SU-DHL-6 (cell line): ENCODE measurements around the gene EXOC6.

ENCODE experiments used
- H2AFZ ChIP-seq: fragments of 200-600 bp; sonication (generic); 2 replicates; pipeline ENCODE4 v1.6.1; 2014; ENCODE audit warnings: low read depth, mild to moderate bottlenecking, moderate library complexity, mixed read lengths, antibody characterized with exemption, low read length; ENCODE audit not compliant: severe bottlenecking
- H3F3A ChIP-seq: fragments of 200-600 bp; shearing (Covaris generic); 2 replicates; pipeline ENCODE4 v1.6.0; 2016; ENCODE audit warnings: antibody characterized with exemption, mild to moderate bottlenecking; ENCODE audit not compliant: insufficient read depth
- H3K27ac ChIP-seq: fragments of 200-600 bp; sonication (generic); 2 replicates; pipeline ENCODE4 v1.5.1; 2016; ENCODE audit warnings: low read depth, mild to moderate bottlenecking, low read length, moderate library complexity, mixed read lengths
- H3K27me3 ChIP-seq: fragments of 200-600 bp; sonication (generic), shearing (Covaris generic); 2 replicates; pipeline ENCODE4 v1.6.0; 2014; ENCODE audit warnings: mild to moderate bottlenecking, low read length
- H3K36me3 ChIP-seq: fragments of 200-600 bp; sonication (generic); 2 replicates; pipeline ENCODE4 v1.6.1; 2014; ENCODE audit warnings: mild to moderate bottlenecking, low read length, mixed read lengths
- H3K4me2 ChIP-seq: fragments of 300-600, 200-600 bp; shearing (Covaris generic), sonication (generic); 2 replicates; pipeline ENCODE4 v1.6.0; 2014; ENCODE audit warnings: low read length, low read depth, mild to moderate bottlenecking; ENCODE audit not compliant: poor library complexity, severe bottlenecking
- H3K4me3 ChIP-seq: fragments of 200-600 bp; sonication (generic); 2 replicates; pipeline ENCODE4 v1.5.1; 2014; ENCODE audit warnings: antibody characterized with exemption, low read length, mild to moderate bottlenecking, mixed read lengths; ENCODE audit not compliant: insufficient read depth, poor library complexity, severe bottlenecking
- H3K79me2 ChIP-seq: fragments of 200-600 bp; sonication (generic); 2 replicates; pipeline ENCODE4 v1.6.1; 2014; ENCODE audit warnings: mild to moderate bottlenecking, low read length, moderate library complexity; ENCODE audit not compliant: insufficient read depth
- H3K9ac ChIP-seq: fragments of 200-600 bp; sonication (generic); 2 replicates; pipeline ENCODE4 v1.7.0; 2014; ENCODE audit warnings: mild to moderate bottlenecking, low read length
- H3K9me2 ChIP-seq: fragments of 200-600 bp; sonication (generic); replicated peaks from 2 replicates; pipeline ENCODE4 v1.6.1; 2014; ENCODE audit warnings: low read length; ENCODE audit not compliant: insufficient read depth
- H3K9me3 ChIP-seq: fragments of 200-600 bp; sonication (generic); 2 replicates; pipeline ENCODE4 v1.6.1; 2014; ENCODE audit warnings: low read length, mixed read lengths; ENCODE audit not compliant: insufficient read depth
- H4K20me1 ChIP-seq: fragments of 200-600 bp; sonication (generic); 2 replicates; pipeline ENCODE4 v1.6.1; 2014; ENCODE audit warnings: low read depth, mild to moderate bottlenecking, antibody characterized with exemption, low read length, moderate library complexity, mixed read lengths
- EZH2phosphoT487 ChIP-seq: fragments of 200-600 bp; sonication (generic), shearing (Covaris generic); conservative IDR thresholded peaks from 2 replicates; pipeline ENCODE4 v1.6.1; 2018; ENCODE audit warnings: mild to moderate bottlenecking, antibody characterized with exemption, low read length, moderate library complexity, mixed read lengths
- TF ChIP-seq, protein P1 (sequence below): fragments of 200-600 bp; sonication (generic); IDR thresholded peaks from one replicate; pipeline ENCODE4 v1.5.1; 2017; ENCODE audit warnings: antibody characterized with exemption, mild to moderate bottlenecking, low read length, moderate library complexity; ENCODE audit not compliant: insufficient read depth, poor library complexity, severe bottlenecking

Gene EXOC6

DNA sequence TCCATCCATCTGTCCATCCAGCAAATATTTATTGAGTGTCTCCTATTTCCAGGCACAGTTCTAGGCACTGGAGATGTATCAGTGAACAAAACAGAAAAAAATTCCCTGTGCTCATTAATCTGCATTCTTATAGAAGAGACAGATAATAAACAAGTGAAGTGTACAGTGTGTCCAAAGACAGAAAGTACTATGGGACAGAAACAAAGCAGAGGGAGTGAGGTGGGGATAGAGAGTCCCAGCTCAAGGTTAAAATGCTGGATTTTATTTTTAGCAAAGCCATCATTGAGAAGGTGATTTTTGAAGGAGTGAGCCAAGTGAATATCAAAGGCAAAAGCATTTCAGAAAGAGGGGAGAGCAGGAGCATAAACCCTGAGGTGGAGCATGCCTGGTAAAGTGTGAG, 21.8 kb upstream of the EXOC6 start:
- Histone ChIP-seq H3K36me3 (no peaks in the 10 kb centered on the region), H3K27ac (no peak overlapping the region), H2AFZ (no peak overlapping the region), H3K4me2 (no peak overlapping the region), H3K9ac (no peak overlapping the region), H3K27me3 (no peaks in the 10 kb centered on the region), H3K9me2 (no peaks in the 10 kb centered on the region), H4K20me1 (no peaks in the 10 kb centered on the region), H3K4me3 (no peak overlapping the region), H3K9me3 (no peaks in the 10 kb centered on the region), H3F3A (no peaks in the 10 kb centered on the region), H3K79me2 (no peaks in the 10 kb centered on the region)
- TF ChIP-seq, protein P1, sequence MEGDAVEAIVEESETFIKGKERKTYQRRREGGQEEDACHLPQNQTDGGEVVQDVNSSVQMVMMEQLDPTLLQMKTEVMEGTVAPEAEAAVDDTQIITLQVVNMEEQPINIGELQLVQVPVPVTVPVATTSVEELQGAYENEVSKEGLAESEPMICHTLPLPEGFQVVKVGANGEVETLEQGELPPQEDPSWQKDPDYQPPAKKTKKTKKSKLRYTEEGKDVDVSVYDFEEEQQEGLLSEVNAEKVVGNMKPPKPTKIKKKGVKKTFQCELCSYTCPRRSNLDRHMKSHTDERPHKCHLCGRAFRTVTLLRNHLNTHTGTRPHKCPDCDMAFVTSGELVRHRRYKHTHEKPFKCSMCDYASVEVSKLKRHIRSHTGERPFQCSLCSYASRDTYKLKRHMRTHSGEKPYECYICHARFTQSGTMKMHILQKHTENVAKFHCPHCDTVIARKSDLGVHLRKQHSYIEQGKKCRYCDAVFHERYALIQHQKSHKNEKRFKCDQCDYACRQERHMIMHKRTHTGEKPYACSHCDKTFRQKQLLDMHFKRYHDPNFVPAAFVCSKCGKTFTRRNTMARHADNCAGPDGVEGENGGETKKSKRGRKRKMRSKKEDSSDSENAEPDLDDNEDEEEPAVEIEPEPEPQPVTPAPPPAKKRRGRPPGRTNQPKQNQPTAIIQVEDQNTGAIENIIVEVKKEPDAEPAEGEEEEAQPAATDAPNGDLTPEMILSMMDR: no peak
- no peak for TF ChIP-seq EZH2phosphoT487

DNA sequence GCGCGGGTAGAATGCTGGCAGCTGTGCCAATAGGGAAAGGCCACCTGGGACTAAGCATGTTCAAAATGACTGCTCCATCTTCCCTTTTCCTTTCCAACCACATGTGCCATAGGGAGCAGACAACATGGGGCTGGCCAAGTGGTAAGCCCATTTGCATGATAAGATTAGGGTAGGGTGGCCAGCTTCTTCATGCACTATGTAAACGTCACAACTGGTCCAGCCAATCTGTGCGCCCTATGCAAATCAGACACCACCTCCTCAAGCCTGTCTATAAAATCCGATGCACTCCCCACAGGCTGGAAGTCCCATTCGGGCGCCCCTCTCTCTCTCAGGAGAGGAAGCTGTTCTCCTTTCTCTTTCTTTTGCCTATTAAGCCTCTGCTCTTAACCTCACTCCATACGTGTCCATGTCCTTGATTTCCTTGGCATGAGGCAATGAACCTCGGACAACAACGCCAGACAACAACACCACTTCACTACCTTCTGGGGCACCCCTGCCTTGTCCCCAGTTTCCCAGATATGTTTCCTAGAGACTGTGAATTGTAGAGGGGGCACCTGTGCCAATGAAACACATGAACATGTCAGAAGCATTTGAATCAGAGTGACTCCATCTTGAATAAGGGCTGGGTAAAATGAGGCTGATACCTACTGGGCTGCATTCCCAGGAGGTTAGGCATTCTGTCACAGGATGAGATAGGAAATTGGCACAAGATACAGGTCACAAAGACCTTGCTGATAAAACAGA, 19.1 kb upstream of the EXOC6 start:
- no peaks in the 10 kb centered on the region for H3K27me3 ChIP-seq
- no peak overlapping the region for H3K27ac ChIP-seq
- H3K9ac ChIP-seq: no peak overlapping the region
- H4K20me1 ChIP-seq: no peaks in the 10 kb centered on the region
- H3K79me2 ChIP-seq: no peaks in the 10 kb centered on the region
- H2AFZ ChIP-seq: no peak overlapping the region
- H3K36me3 ChIP-seq: no peaks in the 10 kb centered on the region
- TF ChIP-seq, protein P1: no peak
- no peak for TF ChIP-seq EZH2phosphoT487
- H3F3A ChIP-seq: no peaks in the 10 kb centered on the region
- no peaks in the 10 kb centered on the region for H3K9me2 ChIP-seq
- H3K4me2 ChIP-seq: no peak overlapping the region
- H3K9me3 ChIP-seq: no peaks in the 10 kb centered on the region
- H3K4me3 ChIP-seq: no peak overlapping the region

DNA sequence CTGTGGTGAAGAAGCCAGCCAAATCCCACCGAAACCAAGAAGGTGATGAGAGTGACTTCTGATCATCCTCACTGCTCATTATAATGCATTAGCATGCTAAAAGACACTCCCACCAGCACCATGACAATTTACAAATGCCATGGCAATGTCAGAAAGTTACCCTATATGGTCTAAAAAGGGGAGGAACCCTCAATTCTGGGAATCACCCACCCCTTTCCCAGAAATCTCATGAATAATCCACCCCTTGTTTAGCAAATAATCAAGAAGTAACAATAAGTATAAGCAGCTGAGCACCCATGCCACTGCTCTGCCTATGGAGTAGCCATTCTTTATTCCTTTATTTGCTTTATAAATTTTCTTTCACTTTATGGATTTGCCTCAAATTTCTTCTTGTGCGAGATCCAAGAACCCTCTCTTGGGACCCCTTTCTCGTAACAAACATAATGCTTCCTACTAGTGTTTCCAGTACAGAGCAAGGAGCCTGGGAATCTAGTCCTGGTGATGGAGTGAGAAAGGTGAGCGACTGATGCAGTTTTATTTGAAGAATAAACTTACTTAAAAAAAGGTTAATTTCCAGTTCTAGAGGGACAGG, 18.4 kb upstream of the EXOC6 start:
- Histone ChIP-seq H3F3A (no peaks in the 10 kb centered on the region), H3K4me2 (no peak overlapping the region), H2AFZ (no peak overlapping the region), H3K9me3 (no peaks in the 10 kb centered on the region), H3K36me3 (no peaks in the 10 kb centered on the region), H4K20me1 (no peaks in the 10 kb centered on the region), H3K27me3 (no peaks in the 10 kb centered on the region), H3K79me2 (no peaks in the 10 kb centered on the region), H3K4me3 (no peak overlapping the region), H3K9me2 (no peaks in the 10 kb centered on the region), H3K27ac (no peak overlapping the region), H3K9ac (no peak overlapping the region)
- no peak for TF ChIP-seq EZH2phosphoT487
- TF ChIP-seq, protein P1: no peak
